Thyroid gland (tissue), 4 donors: ENCODE data around the gene CLSTN1.

Source experiments
- POLR2A ChIP-seq, 2 donors: fragments of 450-650 bp; IDR thresholded peaks; one replicate each; pipeline ENCODE4 v1.6.1; 2017; ENCODE audit warnings: antibody characterized with exemption in 2 of 2, mild to moderate bottlenecking in 2 of 2, moderate library complexity in 1 of 2
- TF ChIP-seq, protein P1 (sequence below), 6 experiments: fragments of 200-600 bp in 3 of 6; fragments of 450-650 bp in 3 of 6; sonication (generic) in 3 of 6; IDR thresholded peaks; one replicate each; pipeline ENCODE4 v1.5.1; 2016 to 2019; ENCODE audit warnings: antibody characterized with exemption in 6 of 6, mild to moderate bottlenecking in 2 of 6, inconsistent platforms in 1 of 6, moderate library complexity in 1 of 6

DNA sequence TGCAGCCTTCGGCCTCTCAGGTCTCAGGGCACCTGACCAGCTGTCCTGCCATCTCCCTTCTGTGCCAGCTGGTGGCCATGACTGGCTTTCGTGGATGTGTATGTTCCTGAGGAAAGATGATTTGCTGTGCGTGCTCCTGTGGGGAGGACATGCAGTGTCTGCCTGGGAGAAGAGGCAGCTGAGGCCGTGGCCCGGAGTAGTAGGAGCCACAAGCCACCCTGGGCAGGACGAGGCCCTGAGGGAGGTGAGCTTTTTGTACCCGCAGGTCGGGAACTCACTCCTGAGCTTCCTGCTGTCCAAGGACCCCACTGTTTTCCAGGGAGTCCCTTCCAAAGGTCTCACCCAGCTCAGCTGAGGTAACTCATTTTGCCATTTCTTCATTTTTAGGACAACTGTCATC is 113.7 kb downstream of the CLSTN1 start:
- TF ChIP-seq, protein P1, sequence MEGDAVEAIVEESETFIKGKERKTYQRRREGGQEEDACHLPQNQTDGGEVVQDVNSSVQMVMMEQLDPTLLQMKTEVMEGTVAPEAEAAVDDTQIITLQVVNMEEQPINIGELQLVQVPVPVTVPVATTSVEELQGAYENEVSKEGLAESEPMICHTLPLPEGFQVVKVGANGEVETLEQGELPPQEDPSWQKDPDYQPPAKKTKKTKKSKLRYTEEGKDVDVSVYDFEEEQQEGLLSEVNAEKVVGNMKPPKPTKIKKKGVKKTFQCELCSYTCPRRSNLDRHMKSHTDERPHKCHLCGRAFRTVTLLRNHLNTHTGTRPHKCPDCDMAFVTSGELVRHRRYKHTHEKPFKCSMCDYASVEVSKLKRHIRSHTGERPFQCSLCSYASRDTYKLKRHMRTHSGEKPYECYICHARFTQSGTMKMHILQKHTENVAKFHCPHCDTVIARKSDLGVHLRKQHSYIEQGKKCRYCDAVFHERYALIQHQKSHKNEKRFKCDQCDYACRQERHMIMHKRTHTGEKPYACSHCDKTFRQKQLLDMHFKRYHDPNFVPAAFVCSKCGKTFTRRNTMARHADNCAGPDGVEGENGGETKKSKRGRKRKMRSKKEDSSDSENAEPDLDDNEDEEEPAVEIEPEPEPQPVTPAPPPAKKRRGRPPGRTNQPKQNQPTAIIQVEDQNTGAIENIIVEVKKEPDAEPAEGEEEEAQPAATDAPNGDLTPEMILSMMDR (IDR thresholded peaks at IDR 0.05): no peak
- no peak for TF ChIP-seq POLR2A (IDR thresholded peaks at IDR 0.05)
